GM21381 (cell line): Measurements from ENCODE around the gene SSBP4.
A peak's percentile ranks its signal among the peaks of the same experiment; 100 is the strongest.

Experiments
- ATAC-seq: cut with Tn5 transposase; IDR thresholded peaks from one replicate; pipeline ENCODE4 v1.9.1; 2021; ENCODE audit warnings: mild to moderate bottlenecking, moderate library complexity; ENCODE audit not compliant: unreplicated experiment

Gene SSBP4

GRCh38 chr19:18431351-18432197 lies 12.4 kb downstream of the SSBP4 start:
- ATAC-seq, result no peak

- ATAC-seq, result no peak
These were observed 13.2 kb downstream of the SSBP4 start for GRCh38 chr19:18432275-18433014.

- no peak for ATAC-seq
These were observed 14.0 kb downstream of the SSBP4 start for GRCh38 chr19:18433015-18433691.

- no peak for ATAC-seq
These were observed 14.7 kb downstream of the SSBP4 start for GRCh38 chr19:18433735-18434398.

- no peak for ATAC-seq
These were observed 15.4 kb downstream of the SSBP4 start for GRCh38 chr19:18434411-18435175.

GRCh38 chr19:18435178-18435841 lies 16.1 kb downstream of the SSBP4 start:
- no peak for ATAC-seq

GRCh38 chr19:18435842-18436670 lies 16.9 kb downstream of the SSBP4 start:
- ATAC-seq, result no peak

GRCh38 chr19:18436671-18437490 lies 17.7 kb downstream of the SSBP4 start:
- peak; percentile 46 for ATAC-seq

- no peak for ATAC-seq
These were observed 18.5 kb downstream of the SSBP4 start, which contains the start of gene ISYNA1 for GRCh38 chr19:18437491-18438330. Gene ISYNA1, minus strand, starts transcription at chr19:18438133. Its CDS starts 154 bp downstream, at chr19:18437979.

GRCh38 chr19:18438331-18439024 lies 19.3 kb downstream of the SSBP4 start:
- ATAC-seq, result no peak

- ATAC-seq, result no peak
These were observed 20.1 kb downstream of the SSBP4 start for GRCh38 chr19:18439025-18439909.

GRCh38 chr19:18439910-18440237 lies 20.7 kb downstream of the SSBP4 start:
- no peak for ATAC-seq

GRCh38 chr19:18440415-18440877 lies 21.2 kb downstream of the SSBP4 start:
- no peak for ATAC-seq

- ATAC-seq, result no peak
These were observed 22.0 kb downstream of the SSBP4 start for GRCh38 chr19:18440936-18441803.
